ENCODE data around the gene SNTN.

The SNTN gene

GRCh38 chr3:63679186-63679585 lies 26.7 kb downstream of the SNTN start:
- no peak for DNase-seq

- no peak for DNase-seq
Measured at GRCh38 chr3:63684081-63684480, 31.6 kb downstream of the SNTN start.

GRCh38 chr3:63685340-63685739 lies 32.9 kb downstream of the SNTN start:
- no peak for DNase-seq

- DNase-seq = no peak
Measured at GRCh38 chr3:63687278-63688225, 35.1 kb downstream of the SNTN start.

- DNase-seq = no peak
Measured at GRCh38 chr3:63689285-63689684, 36.8 kb downstream of the SNTN start.

GRCh38 chr3:63693351-63693750 lies 40.9 kb downstream of the SNTN start:
- DNase-seq = no peak

GRCh38 chr3:63705092-63705645 lies 52.7 kb downstream of the SNTN start:
- DNase-seq = no peak

- DNase-seq = no peak
Measured at GRCh38 chr3:63706321-63707085, 54.0 kb downstream of the SNTN start.

- DNase-seq = no peak
Measured at GRCh38 chr3:63707731-63708130, 55.3 kb downstream of the SNTN start.

- no peak for DNase-seq
Measured at GRCh38 chr3:63709576-63709975, 57.1 kb downstream of the SNTN start.
